D721Med (cell line): ENCODE results near the gene TOX3.

Experiments
- DNase-seq: peaks from one replicate; pipeline ENCODE4 v3.0.0; 2011; ENCODE audit warnings: low spot score; ENCODE audit not compliant: insufficient read length
- FAIRE-seq: peaks from 2 replicates; lab custom pipeline; 2011; peaks lifted over from hg19 to GRCh38; lab: Jason Lieb, UNC
- CTCF ChIP-seq: IDR thresholded peaks from 2 replicates; pipeline ENCODE4 v1.5.1; 2012; ENCODE audit warnings: mild to moderate bottlenecking, control low read depth; ENCODE audit not compliant: insufficient read depth; ENCODE audit errors: missing control alignments

TOX3 gene

GRCh38 chr16:52547004-52547833 lies at the start of gene TOX3:
TSS of gene TOX3 (minus strand) at chr16:52547143. CDS start at chr16:52546723, 420 bp downstream.
- TF ChIP-seq CTCF: no peak
- FAIRE-seq: no peak
- DNase-seq: no peak

- DNase-seq: no peak
- no peak for FAIRE-seq
- no peak for TF ChIP-seq CTCF
Observed at GRCh38 chr16:52592778-52593177, 45.8 kb upstream of the TOX3 start.

GRCh38 chr16:52591934-52592592 lies 45.1 kb upstream of the TOX3 start:
- TF ChIP-seq CTCF: no peak
- DNase-seq (no peak), FAIRE-seq (no peak)

GRCh38 chr16:52591471-52591870 lies 44.5 kb upstream of the TOX3 start:
- DNase-seq (no peak), FAIRE-seq (no peak)

GRCh38 chr16:52586159-52586558 lies 39.2 kb upstream of the TOX3 start:
- FAIRE-seq: no peak
- TF ChIP-seq CTCF: no peak
- no peak for DNase-seq

More at GRCh38 chr16:52591471-52591870, 44.5 kb upstream of the TOX3 start:
- no peak for TF ChIP-seq CTCF

- FAIRE-seq (no peak), DNase-seq (peak; percentile 10)
- no peak for TF ChIP-seq CTCF
Observed at GRCh38 chr16:52584354-52585320, 37.7 kb upstream of the TOX3 start.
